HEK293 (cell line): ENCODE results near the gene SELENOI.

Experiments
- CTCF ChIA-PET: fragments of 350-600 bp; formaldehyde crosslinking; extraction: SDS; loops from one replicate; lab custom pipeline; 2021; ENCODE audit warnings: antibody characterized with exemption; lab: Yijun Ruan, JAX
- POLR2A ChIA-PET: fragments of 300-600 bp; formaldehyde crosslinking; extraction: SDS; loops from one replicate; lab custom pipeline; 2020; ENCODE audit warnings: antibody characterized with exemption, inconsistent platforms; lab: Yijun Ruan, JAX
- H3K27ac ChIP-seq: fragments of 200-500 bp; sonication (Bioruptor generic); 2 replicates; pipeline ENCODE4 v1.5.1; 2014; ENCODE audit warnings: low read depth, low read length, control low read depth, inconsistent platforms; ENCODE audit errors: extremely low read depth
- H3K36me3 ChIP-seq, 2 experiments: fragments of 200-500 bp in 1 of 2; sonication (Bioruptor generic) in 1 of 2; 1 replicate in 1 of 2; 2 replicates in 1 of 2; pipeline ENCODE4 v1.5.1; 2014 to 2017; ENCODE audit warnings: inconsistent platforms in 2 of 2, low read length in 2 of 2; ENCODE audit not compliant: control insufficient read depth in 2 of 2, insufficient read depth in 1 of 2
- H3K4me1 ChIP-seq: fragments of 200-500 bp; sonication (Bioruptor generic); 2 replicates; pipeline ENCODE4 v1.5.1; 2014; ENCODE audit warnings: mild to moderate bottlenecking, low read length, inconsistent platforms; ENCODE audit not compliant: control insufficient read depth, insufficient read depth
- H3K4me3 ChIP-seq: 2 replicates; pipeline ENCODE4 v1.5.1; 2011; ENCODE audit warnings: low read depth, mild to moderate bottlenecking, control low read depth, low read length, moderate library complexity
- H3K9me3 ChIP-seq: fragments of 200-500 bp; sonication (Bioruptor generic); 2 replicates; pipeline ENCODE4 v1.5.1; 2014; ENCODE audit warnings: low read depth, low read length, inconsistent platforms; ENCODE audit not compliant: control insufficient read depth, insufficient read depth
- EGR2 ChIP-seq: fragments of 450-650 bp; formaldehyde crosslinking; IDR thresholded peaks from 2 replicates; pipeline ENCODE4 v1.5.1; 2016; ENCODE audit warnings: low read depth, missing biosample characterization, missing genetic modification characterization
- GLI4 ChIP-seq: fragments of 450-650 bp; formaldehyde crosslinking; IDR thresholded peaks from 2 replicates; pipeline ENCODE4 v1.5.1; 2016; ENCODE audit warnings: missing biosample characterization, missing genetic modification characterization
- KLF1 ChIP-seq: fragments of 450-650 bp; formaldehyde crosslinking; IDR thresholded peaks from 2 replicates; pipeline ENCODE4 v1.5.1; 2016; ENCODE audit warnings: missing biosample characterization, missing genetic modification characterization
- OVOL3 ChIP-seq: fragments of 450-650 bp; formaldehyde crosslinking; IDR thresholded peaks from 2 replicates; pipeline ENCODE4 v1.5.1; 2016; ENCODE audit warnings: missing biosample characterization, missing genetic modification characterization
- REPIN1 ChIP-seq: fragments of 450-650 bp; formaldehyde crosslinking; IDR thresholded peaks from 2 replicates; pipeline ENCODE4 v1.5.1; 2017; ENCODE audit warnings: missing biosample characterization, missing genetic modification characterization, low read depth
- ZEB2 ChIP-seq: fragments of 450-650 bp; formaldehyde crosslinking; IDR thresholded peaks from 2 replicates; pipeline ENCODE4 v1.5.1; 2016; ENCODE audit warnings: missing biosample characterization, missing genetic modification characterization
- ZFHX2 ChIP-seq: fragments of 450-650 bp; formaldehyde crosslinking; conservative IDR thresholded peaks from 2 replicates; pipeline ENCODE4 v1.5.1; 2016; ENCODE audit warnings: missing biosample characterization, missing genetic modification characterization
- ZFP69B ChIP-seq: fragments of 450-650 bp; formaldehyde crosslinking; IDR thresholded peaks from 2 replicates; pipeline ENCODE4 v1.5.1; 2016; ENCODE audit warnings: missing biosample characterization, missing genetic modification characterization
- ZNF146 ChIP-seq: fragments of 450-650 bp; formaldehyde crosslinking; IDR thresholded peaks from 2 replicates; pipeline ENCODE4 v1.5.1; 2016; ENCODE audit warnings: missing biosample characterization, missing genetic modification characterization
- ZNF221 ChIP-seq: fragments of 450-650 bp; formaldehyde crosslinking; IDR thresholded peaks from 2 replicates; pipeline ENCODE4 v1.5.1; 2017; ENCODE audit warnings: missing biosample characterization, missing genetic modification characterization, borderline replicate concordance
- ZNF248 ChIP-seq: fragments of 450-650 bp; formaldehyde crosslinking; IDR thresholded peaks from 2 replicates; pipeline ENCODE4 v1.5.1; 2017; ENCODE audit warnings: missing biosample characterization, missing genetic modification characterization
- ZNF302 ChIP-seq: fragments of 450-650 bp; formaldehyde crosslinking; IDR thresholded peaks from 2 replicates; pipeline ENCODE4 v1.5.1; 2016; ENCODE audit warnings: missing biosample characterization, missing genetic modification characterization, low read depth
- ZNF341 ChIP-seq: fragments of 450-650 bp; formaldehyde crosslinking; IDR thresholded peaks from 2 replicates; pipeline ENCODE4; 2016; ENCODE audit warnings: low read depth, missing biosample characterization, missing genetic modification characterization
- ZNF391 ChIP-seq: fragments of 450-650 bp; formaldehyde crosslinking; IDR thresholded peaks from 2 replicates; pipeline ENCODE4 v1.5.1; 2016; ENCODE audit warnings: low read depth, missing biosample characterization, missing genetic modification characterization, borderline replicate concordance
- ZNF473 ChIP-seq: fragments of 450-650 bp; formaldehyde crosslinking; IDR thresholded peaks from 2 replicates; pipeline ENCODE4 v1.5.1; 2017; ENCODE audit warnings: missing biosample characterization, missing genetic modification characterization
- ZNF510 ChIP-seq: fragments of 450-650 bp; formaldehyde crosslinking; IDR thresholded peaks from 2 replicates; pipeline ENCODE4 v1.5.1; 2018; ENCODE audit warnings: mild to moderate bottlenecking, missing genetic modification characterization, missing biosample characterization; ENCODE audit not compliant: insufficient replicate concordance
- ZNF514 ChIP-seq: fragments of 450-650 bp; formaldehyde crosslinking; IDR thresholded peaks from 2 replicates; pipeline ENCODE4 v1.5.1; 2016; ENCODE audit warnings: missing biosample characterization, missing genetic modification characterization
- ZNF560 ChIP-seq: fragments of 450-650 bp; formaldehyde crosslinking; IDR thresholded peaks from 2 replicates; pipeline ENCODE4 v1.5.1; 2017; ENCODE audit warnings: missing biosample characterization, missing genetic modification characterization, borderline replicate concordance
- ZNF654 ChIP-seq: fragments of 450-650 bp; formaldehyde crosslinking; IDR thresholded peaks from 2 replicates; pipeline ENCODE4 v1.5.1; 2016; ENCODE audit warnings: low read depth, missing biosample characterization, missing genetic modification characterization
- ZNF692 ChIP-seq: fragments of 450-650 bp; formaldehyde crosslinking; IDR thresholded peaks from 2 replicates; pipeline ENCODE4 v1.5.1; 2016; ENCODE audit warnings: missing biosample characterization, missing genetic modification characterization
- ZNF707 ChIP-seq: fragments of 450-650 bp; formaldehyde crosslinking; IDR thresholded peaks from 2 replicates; pipeline ENCODE4 v1.5.1; 2016; ENCODE audit warnings: missing biosample characterization, missing genetic modification characterization
- ZNF747 ChIP-seq: fragments of 450-650 bp; formaldehyde crosslinking; IDR thresholded peaks from 2 replicates; pipeline ENCODE4 v1.5.1; 2016; ENCODE audit warnings: missing biosample characterization, missing genetic modification characterization
- ZNF830 ChIP-seq: fragments of 450-650 bp; IDR thresholded peaks from 2 replicates; pipeline ENCODE4 v1.5.0; 2018; ENCODE audit warnings: missing biosample characterization, missing genetic modification characterization, low read depth, mild to moderate bottlenecking, moderate library complexity
- ZNF837 ChIP-seq: fragments of 450-650 bp; formaldehyde crosslinking; IDR thresholded peaks from 2 replicates; pipeline ENCODE4 v1.5.1; 2016; ENCODE audit warnings: missing biosample characterization, missing genetic modification characterization
- ZXDB ChIP-seq: fragments of 450-650 bp; formaldehyde crosslinking; IDR thresholded peaks from 2 replicates; pipeline ENCODE4 v1.5.1; 2016; ENCODE audit warnings: missing biosample characterization, missing genetic modification characterization
- TF ChIP-seq, protein P1 (sequence below): fragments of 450-650 bp; formaldehyde crosslinking; IDR thresholded peaks from 2 replicates; pipeline ENCODE4 v1.5.1; 2016; ENCODE audit warnings: missing biosample characterization, missing genetic modification characterization
- TF ChIP-seq, protein P2 (sequence below): fragments of 450-650 bp; formaldehyde crosslinking; IDR thresholded peaks from 2 replicates; pipeline ENCODE4 v1.5.0; 2017; ENCODE audit warnings: missing biosample characterization, missing genetic modification characterization, borderline replicate concordance

The SELENOI gene

GRCh38 chr2:26344581-26345282 is 1.2 kb upstream of the SELENOI start (continued):
- no peak for TF ChIP-seq ZNF654 (tag by site-specific recombination)
- no peak for TF ChIP-seq ZNF707
- no peak for TF ChIP-seq KLF1 (tag by site-specific recombination)
- no peak for TF ChIP-seq EGR2
- TF ChIP-seq ZNF747 (tag by site-specific recombination): no peak
- no peak for TF ChIP-seq ZNF248
- TF ChIP-seq ZNF510 (tag by site-specific recombination): no peak
- TF ChIP-seq ZNF692 (tag by site-specific recombination): no peak
- TF ChIP-seq ZNF146 (tag by site-specific recombination): no peak
- no peak for TF ChIP-seq ZNF560 (tag by site-specific recombination)
- TF ChIP-seq, protein P1, sequence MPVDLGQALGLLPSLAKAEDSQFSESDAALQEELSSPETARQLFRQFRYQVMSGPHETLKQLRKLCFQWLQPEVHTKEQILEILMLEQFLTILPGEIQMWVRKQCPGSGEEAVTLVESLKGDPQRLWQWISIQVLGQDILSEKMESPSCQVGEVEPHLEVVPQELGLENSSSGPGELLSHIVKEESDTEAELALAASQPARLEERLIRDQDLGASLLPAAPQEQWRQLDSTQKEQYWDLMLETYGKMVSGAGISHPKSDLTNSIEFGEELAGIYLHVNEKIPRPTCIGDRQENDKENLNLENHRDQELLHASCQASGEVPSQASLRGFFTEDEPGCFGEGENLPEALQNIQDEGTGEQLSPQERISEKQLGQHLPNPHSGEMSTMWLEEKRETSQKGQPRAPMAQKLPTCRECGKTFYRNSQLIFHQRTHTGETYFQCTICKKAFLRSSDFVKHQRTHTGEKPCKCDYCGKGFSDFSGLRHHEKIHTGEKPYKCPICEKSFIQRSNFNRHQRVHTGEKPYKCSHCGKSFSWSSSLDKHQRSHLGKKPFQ: no peak
- TF ChIP-seq OVOL3 (tag by site-specific recombination): no peak
- no peak for TF ChIP-seq ZNF221 (tag by site-specific recombination)
- no peak for TF ChIP-seq ZNF391 (tag by site-specific recombination)
- no peak for TF ChIP-seq ZNF302 (tag by site-specific recombination)
- TF ChIP-seq ZNF341 (tag by site-specific recombination): no peak

- Histone ChIP-seq H3K4me1 (no peaks in the 10 kb centered on the region; the same call in 1 of the 2 replicates), H3K36me3 (no peaks in the 10 kb centered on the region), H3K4me3 (peak overlapping the region; percentile 92), H3K27ac (peak overlapping the region; percentile 75), H3K9me3 (no peaks in the 10 kb centered on the region)
- ChIA-PET CTCF (interaction anchor here (0.6 to 2.4 kb wide), 7 partner anchors 10 to 285 kb away, joined by 3 to 8 read pairs (median 4); no protein-coding TSS in a partner anchor), POLR2A (interaction anchor here (0.9 to 2.2 kb wide), 15 partner anchors 9 to 302 kb away, joined by 3 to 20 read pairs (median 5); partner anchors contain the start of genes DRC1, HADHA and HADHB)
- TF ChIP-seq ZNF830 (no peak), ZNF837 (tag by site-specific recombination) (no peak), ZXDB (no peak), ZEB2 (tag by site-specific recombination) (no peak), ZNF514 (tag by site-specific recombination) (no peak), REPIN1 (tag by site-specific recombination) (no peak), GLI4 (tag by site-specific recombination) (no peak), ZFHX2 (no peak), ZNF510 (tag by site-specific recombination) (no peak), ZFP69B (tag by site-specific recombination) (no peak), OVOL3 (tag by site-specific recombination) (no peak), ZNF473 (no peak)
- TF ChIP-seq, protein P2, sequence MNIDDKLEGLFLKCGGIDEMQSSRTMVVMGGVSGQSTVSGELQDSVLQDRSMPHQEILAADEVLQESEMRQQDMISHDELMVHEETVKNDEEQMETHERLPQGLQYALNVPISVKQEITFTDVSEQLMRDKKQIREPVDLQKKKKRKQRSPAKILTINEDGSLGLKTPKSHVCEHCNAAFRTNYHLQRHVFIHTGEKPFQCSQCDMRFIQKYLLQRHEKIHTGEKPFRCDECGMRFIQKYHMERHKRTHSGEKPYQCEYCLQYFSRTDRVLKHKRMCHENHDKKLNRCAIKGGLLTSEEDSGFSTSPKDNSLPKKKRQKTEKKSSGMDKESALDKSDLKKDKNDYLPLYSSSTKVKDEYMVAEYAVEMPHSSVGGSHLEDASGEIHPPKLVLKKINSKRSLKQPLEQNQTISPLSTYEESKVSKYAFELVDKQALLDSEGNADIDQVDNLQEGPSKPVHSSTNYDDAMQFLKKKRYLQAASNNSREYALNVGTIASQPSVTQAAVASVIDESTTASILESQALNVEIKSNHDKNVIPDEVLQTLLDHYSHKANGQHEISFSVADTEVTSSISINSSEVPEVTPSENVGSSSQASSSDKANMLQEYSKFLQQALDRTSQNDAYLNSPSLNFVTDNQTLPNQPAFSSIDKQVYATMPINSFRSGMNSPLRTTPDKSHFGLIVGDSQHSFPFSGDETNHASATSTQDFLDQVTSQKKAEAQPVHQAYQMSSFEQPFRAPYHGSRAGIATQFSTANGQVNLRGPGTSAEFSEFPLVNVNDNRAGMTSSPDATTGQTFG (tag by site-specific recombination): no peak
Measured at GRCh38 chr2:26345283-26345544, 729 bp upstream of the SELENOI start.
